ENCODE measurements around the gene GTF2A1.

- TF ChIP-seq, protein P1, sequence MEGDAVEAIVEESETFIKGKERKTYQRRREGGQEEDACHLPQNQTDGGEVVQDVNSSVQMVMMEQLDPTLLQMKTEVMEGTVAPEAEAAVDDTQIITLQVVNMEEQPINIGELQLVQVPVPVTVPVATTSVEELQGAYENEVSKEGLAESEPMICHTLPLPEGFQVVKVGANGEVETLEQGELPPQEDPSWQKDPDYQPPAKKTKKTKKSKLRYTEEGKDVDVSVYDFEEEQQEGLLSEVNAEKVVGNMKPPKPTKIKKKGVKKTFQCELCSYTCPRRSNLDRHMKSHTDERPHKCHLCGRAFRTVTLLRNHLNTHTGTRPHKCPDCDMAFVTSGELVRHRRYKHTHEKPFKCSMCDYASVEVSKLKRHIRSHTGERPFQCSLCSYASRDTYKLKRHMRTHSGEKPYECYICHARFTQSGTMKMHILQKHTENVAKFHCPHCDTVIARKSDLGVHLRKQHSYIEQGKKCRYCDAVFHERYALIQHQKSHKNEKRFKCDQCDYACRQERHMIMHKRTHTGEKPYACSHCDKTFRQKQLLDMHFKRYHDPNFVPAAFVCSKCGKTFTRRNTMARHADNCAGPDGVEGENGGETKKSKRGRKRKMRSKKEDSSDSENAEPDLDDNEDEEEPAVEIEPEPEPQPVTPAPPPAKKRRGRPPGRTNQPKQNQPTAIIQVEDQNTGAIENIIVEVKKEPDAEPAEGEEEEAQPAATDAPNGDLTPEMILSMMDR (IDR thresholded peaks at IDR 0.05): no peak
- no peak for TF ChIP-seq EP300 (IDR thresholded peaks at IDR 0.05)
These were observed 91.5 kb downstream of the GTF2A1 start for GRCh38 chr14:81129242-81129641.
